IPS-18c (cell line): ENCODE results near the gene SRGAP1.
"Not testable (repeated sequence)": the region's sequence is repeated elsewhere in the genome, so short reads cannot be mapped to it uniquely, and the experiment has no call there.

Source experiments
- H3K4me3 ChIP-seq: 2 replicates; pipeline ENCODE4 v1.7.0; 2013; ENCODE audit warnings: low read depth, mild to moderate bottlenecking, low read length, moderate library complexity; ENCODE audit not compliant: insufficient read depth
- H3K9me3 ChIP-seq: one replicate; pipeline ENCODE4 v1.6.1; 2013; ENCODE audit warnings: mild to moderate bottlenecking, low read length, moderate library complexity; ENCODE audit not compliant: control insufficient read depth, insufficient read depth

Gene SRGAP1

GRCh38 chr12:63994704-63995103 is 150.2 kb downstream of the SRGAP1 start:
- Histone ChIP-seq H3K4me3 (no peak overlapping the region), H3K9me3 (no peaks in the 10 kb centered on the region)

DNA sequence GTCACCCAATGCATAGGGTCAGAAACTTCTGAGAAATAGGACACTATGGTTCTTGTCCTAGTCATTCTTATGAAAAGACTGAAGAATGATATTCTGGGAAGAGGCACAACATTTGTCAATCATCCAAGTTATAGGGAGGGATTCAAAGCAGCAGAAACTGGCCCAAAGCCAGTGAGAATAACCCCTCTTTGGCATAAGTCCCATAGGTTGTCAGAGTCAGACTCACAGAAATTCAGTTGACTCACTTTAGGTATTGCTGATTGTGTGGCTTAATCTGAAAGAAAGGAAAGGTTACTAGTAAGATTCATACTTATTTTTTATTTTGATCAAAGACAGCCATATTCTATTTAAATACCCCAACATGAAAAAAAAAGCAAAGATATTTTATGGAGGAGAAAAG is 151.0 kb downstream of the SRGAP1 start:
- Histone ChIP-seq H3K9me3 (no peaks in the 10 kb centered on the region), H3K4me3 (no peak overlapping the region)

GRCh38 chr12:63996556-63996955 is 152.1 kb downstream of the SRGAP1 start:
- no peak overlapping the region for H3K4me3 ChIP-seq
- no peaks in the 10 kb centered on the region for H3K9me3 ChIP-seq

- Histone ChIP-seq H3K4me3 (no peak overlapping the region), H3K9me3 (no peaks in the 10 kb centered on the region)
Observed at GRCh38 chr12:63997198-63997597, 152.7 kb downstream of the SRGAP1 start.

DNA sequence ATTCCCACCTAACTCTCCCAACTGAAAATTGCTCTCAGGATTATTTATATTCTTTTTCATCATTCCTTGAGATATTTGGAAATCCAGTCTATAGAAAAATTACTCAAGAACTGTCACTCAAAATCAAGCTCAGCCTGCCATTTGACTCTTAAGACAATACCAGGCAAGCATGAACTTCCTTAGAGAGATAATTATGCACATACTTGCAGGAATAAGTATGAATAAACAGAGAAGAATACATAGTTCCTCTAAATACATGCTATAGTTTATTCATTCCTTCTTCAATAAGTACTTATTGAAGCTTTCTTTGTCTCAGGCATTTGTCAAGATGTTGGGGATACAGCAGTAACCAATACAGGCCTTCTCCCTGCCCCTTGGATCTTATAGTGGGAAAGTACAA is 154.1 kb downstream of the SRGAP1 start:
- Histone ChIP-seq H3K9me3 (no peaks in the 10 kb centered on the region), H3K4me3 (no peak overlapping the region)

- Histone ChIP-seq H3K9me3 (no peaks in the 10 kb centered on the region), H3K4me3 (no peak overlapping the region)
Observed at GRCh38 chr12:63999853-64000252, 155.4 kb downstream of the SRGAP1 start.

DNA sequence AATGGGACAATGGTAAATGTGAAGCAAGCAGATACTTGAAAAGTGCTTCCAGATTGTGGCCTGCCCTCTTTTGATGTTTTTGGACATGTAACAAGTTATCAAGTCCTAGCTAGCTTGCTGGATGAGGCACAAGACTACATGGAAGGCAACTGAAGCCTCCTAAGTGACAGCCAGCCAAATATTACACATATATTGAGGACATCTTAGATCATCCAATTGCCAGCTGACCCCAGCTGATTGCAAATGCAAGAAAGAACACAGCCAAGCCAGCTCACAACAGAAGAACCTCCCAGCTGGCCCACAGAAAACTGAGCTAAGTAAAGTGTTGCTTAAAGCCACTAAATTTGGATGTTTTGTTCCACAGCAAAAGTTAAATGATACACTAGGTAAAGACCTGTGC is 156.9 kb downstream of the SRGAP1 start:
- Histone ChIP-seq H3K9me3 (no peaks in the 10 kb centered on the region), H3K4me3 (no peak overlapping the region)

DNA sequence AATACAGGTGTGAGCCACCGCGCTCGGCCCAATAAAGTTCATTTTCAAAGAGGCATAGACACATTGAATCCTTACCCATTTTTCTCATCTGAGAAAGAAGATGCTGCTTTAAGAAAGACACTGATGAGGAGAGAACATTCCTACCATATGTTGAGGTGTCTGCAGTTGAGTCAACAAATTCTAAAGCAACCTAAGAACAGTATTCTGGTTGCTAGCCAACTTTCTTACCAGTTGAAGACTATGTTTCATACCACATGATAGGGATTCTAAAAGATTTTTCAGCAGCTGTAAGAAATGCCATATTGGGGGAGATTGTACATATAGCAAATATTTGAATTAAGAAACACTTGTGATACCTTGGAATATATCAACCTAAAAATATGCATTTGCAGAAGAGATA is 160.1 kb downstream of the SRGAP1 start:
- H3K9me3 ChIP-seq: no peaks in the 10 kb centered on the region
- no peak overlapping the region for H3K4me3 ChIP-seq

GRCh38 chr12:64006211-64006825 is 161.8 kb downstream of the SRGAP1 start:
- H3K9me3 ChIP-seq: no peaks in the 10 kb centered on the region
- no peak overlapping the region for H3K4me3 ChIP-seq

DNA sequence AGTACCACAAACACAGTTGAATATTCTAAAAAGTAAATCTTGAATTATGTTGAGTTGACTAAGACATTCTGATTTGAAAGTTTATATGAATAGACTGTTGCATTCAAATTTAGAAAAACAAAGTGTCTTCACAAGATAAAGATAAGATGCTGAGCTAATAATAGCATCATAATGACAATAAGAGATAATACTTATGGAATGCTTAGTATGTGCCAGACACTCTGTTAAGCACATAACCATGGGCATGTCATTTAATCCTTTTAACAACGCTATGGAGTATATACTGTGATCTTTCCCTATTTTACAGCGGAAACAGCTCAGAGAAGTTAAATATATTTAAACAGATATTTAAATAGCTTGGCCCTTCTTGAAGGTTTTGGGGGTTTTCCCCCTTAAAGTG is 163.4 kb downstream of the SRGAP1 start:
- no peaks in the 10 kb centered on the region for H3K9me3 ChIP-seq
- no peak overlapping the region for H3K4me3 ChIP-seq

GRCh38 chr12:64008596-64008995 is 164.1 kb downstream of the SRGAP1 start:
- no peak overlapping the region for H3K4me3 ChIP-seq
- H3K9me3 ChIP-seq: no peaks in the 10 kb centered on the region

DNA sequence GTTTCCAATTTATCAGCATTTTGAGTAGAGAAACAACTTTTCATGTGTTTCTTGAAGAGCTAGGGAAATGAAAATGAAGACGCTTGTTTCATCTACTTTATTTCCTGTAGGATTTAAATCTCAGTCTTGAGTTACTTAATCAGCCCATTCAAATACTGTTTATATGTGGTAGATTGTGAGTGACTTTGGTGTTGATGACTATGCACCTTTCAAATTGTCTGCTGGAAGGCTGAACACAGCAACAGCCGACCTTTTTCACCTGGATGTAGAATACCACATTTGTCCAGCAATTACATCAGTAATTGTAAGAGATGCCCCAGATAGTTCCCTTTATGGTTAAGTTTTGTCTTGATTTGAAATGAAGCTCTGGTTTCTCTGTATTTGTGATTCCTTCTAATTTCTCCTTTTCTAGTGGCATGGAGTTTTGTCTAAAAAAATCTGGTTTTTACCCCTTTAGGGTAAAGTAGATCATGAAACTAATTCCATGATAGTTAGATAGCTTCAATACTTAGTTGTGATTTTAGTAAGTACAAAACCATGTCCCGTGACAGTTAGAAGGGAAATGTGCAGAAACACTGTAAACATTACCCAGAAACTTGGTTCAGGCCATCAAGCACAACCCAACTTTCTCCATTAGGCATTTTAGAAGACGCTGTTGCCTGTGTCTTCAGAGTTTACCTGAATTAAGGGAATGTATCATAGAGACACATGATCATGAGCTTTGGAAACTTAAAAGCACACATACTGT is 165.0 kb downstream of the SRGAP1 start:
- Histone ChIP-seq H3K4me3 (no peak overlapping the region), H3K9me3 (no peaks in the 10 kb centered on the region)

DNA sequence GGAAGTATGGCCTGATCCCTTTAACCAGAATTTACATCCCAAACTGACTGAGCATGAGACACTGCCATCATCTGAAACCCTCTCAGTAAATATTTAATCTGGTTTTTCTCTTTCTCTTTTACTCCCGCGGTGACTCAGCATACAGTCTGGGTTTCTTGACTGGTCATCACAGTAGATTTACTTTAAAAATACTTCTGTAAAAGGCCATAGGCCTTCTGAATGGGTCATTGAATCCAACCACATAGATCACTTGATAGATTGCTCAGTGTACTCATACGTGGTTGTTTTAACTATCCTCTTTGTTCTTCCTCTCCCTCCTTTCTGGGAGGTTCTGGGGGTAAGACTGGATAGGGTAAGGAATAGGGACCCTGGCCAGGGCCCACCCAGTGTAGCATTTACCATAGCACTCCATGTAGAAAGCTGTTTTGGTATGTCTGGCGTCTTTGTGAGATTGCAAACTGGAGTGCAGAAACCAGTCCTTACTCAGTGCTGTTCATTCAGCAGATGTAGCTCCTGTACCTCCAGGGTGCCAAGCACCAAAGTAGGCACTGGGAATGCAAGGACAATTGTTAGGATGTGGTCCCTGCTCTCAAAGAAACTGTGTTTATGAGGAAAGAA is 165.7 kb downstream of the SRGAP1 start:
- Histone ChIP-seq H3K9me3 (no peaks in the 10 kb centered on the region), H3K4me3 (no peak overlapping the region)

GRCh38 chr12:64016521-64016920 is 172.0 kb downstream of the SRGAP1 start:
- Histone ChIP-seq H3K9me3 (no peaks in the 10 kb centered on the region), H3K4me3 (no peak overlapping the region)

DNA sequence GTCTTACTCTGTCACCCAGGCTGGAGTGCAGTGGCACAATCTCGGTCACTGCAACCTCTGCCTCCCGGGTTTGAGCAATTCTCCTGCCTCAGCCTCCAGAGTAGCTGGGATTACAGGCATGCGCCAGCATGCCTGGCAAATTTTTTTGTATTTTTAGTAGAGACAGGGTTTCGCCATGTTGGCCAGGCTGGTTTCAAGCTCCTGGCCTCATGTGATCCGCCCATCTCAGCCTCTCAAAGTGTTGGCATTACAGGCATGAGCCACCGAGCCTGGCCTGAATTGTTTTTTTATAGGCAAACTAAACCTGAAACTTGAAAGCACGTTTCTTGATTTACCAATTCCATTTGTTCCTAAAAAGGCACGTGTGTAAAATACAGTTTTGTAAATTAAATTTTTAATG is 173.6 kb downstream of the SRGAP1 start:
- not testable (repeated sequence) for H3K9me3 ChIP-seq, H3K4me3 ChIP-seq

DNA sequence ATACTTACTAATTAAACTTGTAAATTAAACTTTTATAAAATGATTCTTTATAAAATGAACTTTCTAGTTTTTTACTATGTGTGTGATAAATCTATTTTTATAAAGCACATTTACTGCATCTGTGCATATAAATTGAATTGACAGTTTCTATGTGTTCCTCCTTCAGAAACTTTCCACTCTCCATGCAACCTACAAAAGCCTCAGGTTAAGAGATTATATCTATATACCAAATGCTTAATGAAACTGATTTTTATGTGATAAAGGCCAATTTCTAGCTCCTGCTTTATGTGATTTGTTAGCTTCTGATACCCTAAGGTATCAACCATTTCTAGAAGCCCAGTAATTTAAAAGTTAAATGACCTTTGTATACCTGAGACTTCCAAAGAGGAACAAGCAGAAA is 174.0 kb downstream of the SRGAP1 start:
- Histone ChIP-seq H3K9me3 (no peaks in the 10 kb centered on the region), H3K4me3 (no peak overlapping the region)

- H3K4me3 ChIP-seq: no peak overlapping the region
- no peaks in the 10 kb centered on the region for H3K9me3 ChIP-seq
Observed at GRCh38 chr12:64019101-64019500, 174.6 kb downstream of the SRGAP1 start.

DNA sequence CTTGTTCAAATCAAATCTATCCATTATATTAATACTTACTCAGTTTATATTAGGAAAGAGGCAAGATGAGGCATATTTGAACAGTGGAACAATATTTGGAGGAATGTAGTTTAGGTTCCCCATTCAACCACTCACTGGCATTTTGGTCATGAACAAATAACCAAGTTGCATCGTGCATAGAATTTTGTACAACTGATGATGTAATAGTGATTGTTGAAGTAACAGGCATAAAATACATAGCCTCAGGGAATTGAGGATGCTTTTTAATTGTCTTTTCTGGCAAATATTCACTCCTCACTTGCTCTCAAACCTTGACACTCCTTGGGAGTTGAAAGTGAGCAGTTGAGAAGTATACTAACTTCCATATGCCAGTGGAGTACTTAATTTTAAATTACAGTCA is 175.2 kb downstream of the SRGAP1 start:
- Histone ChIP-seq H3K9me3 (no peaks in the 10 kb centered on the region), H3K4me3 (no peak overlapping the region)
